Kidney tubule cell (primary cell): ENCODE data around the gene CCZ1.
A peak's percentile ranks its signal among the peaks of the same experiment; 100 is the strongest.
"Not testable (repeated sequence)": the region's sequence is repeated elsewhere in the genome, so short reads cannot be mapped to it uniquely, and the experiment has no call there.

ENCODE experiments used
- DNase-seq: peaks from one replicate; pipeline ENCODE4 v3.0.0-alpha.2; 2018; ENCODE audit warnings: low spot score

CCZ1 gene

GRCh38 chr7:5898480-5899224, at the start of gene CCZ1:
TSS of gene CCZ1 (plus strand) at chr7:5898733. CDS start at chr7:5898800, 67 bp downstream.
- peak; percentile 69 for DNase-seq

- no peak for DNase-seq
These were observed 47.6 kb upstream of the CCZ1 start for GRCh38 chr7:5850944-5851343.

- no peak for DNase-seq
These were observed 43.8 kb upstream of the CCZ1 start for GRCh38 chr7:5854738-5855137.

- not testable (repeated sequence) for DNase-seq
These were observed 41.4 kb upstream of the CCZ1 start for GRCh38 chr7:5857041-5857575.

GRCh38 chr7:5858494-5858893, 40.0 kb upstream of the CCZ1 start:
- DNase-seq: not testable (repeated sequence)

- not testable (repeated sequence) for DNase-seq
These were observed 37.3 kb upstream of the CCZ1 start for GRCh38 chr7:5861281-5861680.

GRCh38 chr7:5862753-5863366, 35.7 kb upstream of the CCZ1 start:
- DNase-seq: not testable (repeated sequence)

- DNase-seq: not testable (repeated sequence)
These were observed 33.1 kb upstream of the CCZ1 start for GRCh38 chr7:5865279-5865931.

GRCh38 chr7:5867060-5867459, 31.5 kb upstream of the CCZ1 start:
- no peak for DNase-seq

- peak; percentile 58 for DNase-seq
These were observed 29.6 kb upstream of the CCZ1 start for GRCh38 chr7:5868928-5869341.

- DNase-seq: no peak
These were observed 28.8 kb upstream of the CCZ1 start for GRCh38 chr7:5869691-5870090.

- no peak for DNase-seq
These were observed 28.2 kb upstream of the CCZ1 start for GRCh38 chr7:5870311-5870710.

- no peak for DNase-seq
These were observed 26.2 kb upstream of the CCZ1 start for GRCh38 chr7:5872326-5872725.

- not testable (repeated sequence) for DNase-seq
These were observed 18.9 kb upstream of the CCZ1 start for GRCh38 chr7:5879591-5879990.

- not testable (repeated sequence) for DNase-seq
These were observed 18.4 kb upstream of the CCZ1 start for GRCh38 chr7:5880106-5880505.

- DNase-seq: not testable (repeated sequence)
These were observed 14.1 kb upstream of the CCZ1 start for GRCh38 chr7:5884431-5884830.

GRCh38 chr7:5888021-5888420, 10.5 kb upstream of the CCZ1 start:
- DNase-seq: not testable (repeated sequence)

- not testable (repeated sequence) for DNase-seq
These were observed 8.3 kb upstream of the CCZ1 start for GRCh38 chr7:5890244-5890643.

GRCh38 chr7:5892498-5892897, 6.0 kb upstream of the CCZ1 start:
- no peak for DNase-seq

- DNase-seq: not testable (repeated sequence)
These were observed 1.1 kb upstream of the CCZ1 start for GRCh38 chr7:5897369-5897919.

- not testable (repeated sequence) for DNase-seq
These were observed 4.5 kb downstream of the CCZ1 start for GRCh38 chr7:5903002-5903401.

- DNase-seq: not testable (repeated sequence)
These were observed 6.2 kb downstream of the CCZ1 start for GRCh38 chr7:5904726-5905125.
